Tibial nerve (tissue), 4 donors: ENCODE measurements around the gene ARID1B.

Source experiments
- CTCF ChIP-seq, 5 experiments: fragments of 200-600 bp in 3 of 5; fragments of 450-650 bp in 2 of 5; sonication (generic) in 3 of 5; IDR thresholded peaks; one replicate each; pipeline ENCODE4 v1.5.1; 2016 to 2019; ENCODE audit warnings: antibody characterized with exemption in 5 of 5, mild to moderate bottlenecking in 3 of 5, moderate library complexity in 2 of 5
- EP300 ChIP-seq, 2 donors: sonication (generic); formaldehyde crosslinking; IDR thresholded peaks; one replicate each; pipeline ENCODE4 v1.6.1; 2017; ENCODE audit warnings: antibody characterized with exemption in 2 of 2, mild to moderate bottlenecking in 1 of 2
- POLR2A ChIP-seq, 2 donors: fragments of 450-650 bp; IDR thresholded peaks; one replicate each; pipeline ENCODE4 v1.6.1; 2017; ENCODE audit warnings: antibody characterized with exemption in 2 of 2, mild to moderate bottlenecking in 2 of 2, moderate library complexity in 2 of 2

DNA sequence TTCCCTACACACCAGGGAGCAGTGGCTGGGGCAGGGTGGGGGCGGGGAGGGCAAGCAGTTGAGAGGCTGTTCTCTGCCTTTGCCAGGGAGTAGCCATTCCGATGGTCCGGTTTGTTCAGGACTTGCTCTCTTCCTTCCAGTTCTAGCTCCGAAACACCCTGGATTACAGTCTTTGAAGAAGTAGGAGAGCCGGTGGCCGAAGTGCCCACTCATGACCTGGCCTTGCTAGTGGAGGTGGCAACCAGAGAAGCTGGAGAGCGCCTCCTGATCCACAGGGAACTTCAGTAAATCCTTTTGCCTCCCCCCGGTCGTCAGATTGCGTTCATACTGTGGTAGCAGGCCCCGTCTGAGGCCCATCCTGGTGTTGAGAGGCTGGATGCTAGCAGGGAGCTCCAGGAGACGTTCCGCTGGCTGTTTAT, 92.8 kb downstream of the ARID1B start:
- TF ChIP-seq CTCF (IDR thresholded peaks at IDR 0.05) (no peak), EP300 (IDR thresholded peaks at IDR 0.05) (no peak), POLR2A (IDR thresholded peaks at IDR 0.05) (no peak)
